EL (cell line): ENCODE measurements around the gene ARHGAP23.

Source experiments
- DNase-seq: peaks from one replicate; pipeline ENCODE4 v3.0.0-alpha.2; 2016

Gene ARHGAP23

DNA sequence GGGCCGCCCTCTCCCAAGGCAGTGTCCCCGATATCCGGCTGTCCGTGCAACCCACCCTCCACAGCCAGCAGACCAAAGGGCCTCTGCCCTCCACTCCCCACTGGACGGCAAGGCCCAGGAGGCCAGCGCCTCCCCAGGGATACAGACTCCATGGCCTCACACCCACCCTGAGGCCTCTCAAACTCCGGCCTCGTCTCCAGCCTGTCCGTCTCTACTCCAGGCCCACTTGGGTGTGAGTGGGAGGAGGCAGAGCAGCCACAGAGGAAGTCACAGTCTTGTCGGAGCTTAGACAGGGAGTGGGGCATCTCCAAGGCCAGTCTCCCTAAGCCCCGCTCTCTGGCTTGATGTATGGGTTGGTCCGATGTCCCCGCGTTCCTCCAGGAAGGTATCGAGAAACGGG lies 104.2 kb downstream of the ARHGAP23 start:
- no peak for DNase-seq

- DNase-seq = no peak
These were observed 105.0 kb downstream of the ARHGAP23 start for GRCh38 chr17:38533241-38533640.

DNA sequence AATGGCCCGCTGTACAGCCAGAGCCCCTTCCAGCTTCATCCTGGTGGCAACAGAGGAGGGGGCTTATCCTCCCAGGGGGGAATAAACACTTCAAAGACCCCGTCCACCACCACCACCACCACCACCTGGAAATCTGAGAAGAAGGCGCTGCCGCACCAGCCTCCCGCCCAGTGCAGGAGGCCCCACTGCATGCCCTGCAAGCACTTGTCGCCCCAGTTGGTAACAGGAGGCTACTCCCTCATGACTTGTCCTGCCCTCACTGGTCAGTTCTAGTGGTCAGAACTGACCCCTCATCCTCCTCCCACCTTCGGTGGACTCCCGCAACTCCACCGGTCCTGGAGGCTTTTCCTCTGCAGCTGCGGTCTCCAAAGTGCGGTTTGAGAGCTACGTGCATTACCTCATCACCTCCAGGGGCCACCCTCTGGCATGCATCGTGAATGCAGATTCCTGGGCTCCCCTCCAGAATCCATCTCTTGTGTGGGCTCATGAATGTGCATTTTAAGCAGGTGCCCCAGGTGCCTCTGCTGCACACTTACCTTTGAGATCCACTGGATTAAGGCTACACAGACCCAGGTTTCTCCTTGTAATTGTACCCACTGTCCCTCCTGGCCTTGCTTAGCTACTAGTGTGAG lies 105.7 kb downstream of the ARHGAP23 start:
- DNase-seq = no peak

DNA sequence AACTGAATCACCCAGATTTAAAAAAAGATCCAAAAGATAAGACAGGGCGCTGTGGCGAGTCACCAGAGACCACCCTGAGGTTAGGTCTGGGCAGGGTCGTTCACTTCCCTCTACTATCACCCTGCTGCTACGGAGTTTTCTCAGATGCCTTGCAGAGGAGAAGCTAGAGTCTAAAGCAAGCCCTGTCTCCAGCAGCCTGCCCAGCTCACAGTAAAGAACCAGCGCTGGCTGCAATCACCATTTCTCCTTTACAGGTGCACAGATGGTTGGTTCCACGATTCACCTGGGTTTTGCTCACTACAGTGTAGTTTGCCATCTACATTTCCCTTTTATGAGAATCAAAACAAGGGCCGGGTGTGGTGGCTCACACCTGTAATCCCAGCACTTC lies 106.2 kb downstream of the ARHGAP23 start:
- no peak for DNase-seq

GRCh38 chr17:38535886-38536285 lies 107.6 kb downstream of the ARHGAP23 start:
- DNase-seq = no peak

DNA sequence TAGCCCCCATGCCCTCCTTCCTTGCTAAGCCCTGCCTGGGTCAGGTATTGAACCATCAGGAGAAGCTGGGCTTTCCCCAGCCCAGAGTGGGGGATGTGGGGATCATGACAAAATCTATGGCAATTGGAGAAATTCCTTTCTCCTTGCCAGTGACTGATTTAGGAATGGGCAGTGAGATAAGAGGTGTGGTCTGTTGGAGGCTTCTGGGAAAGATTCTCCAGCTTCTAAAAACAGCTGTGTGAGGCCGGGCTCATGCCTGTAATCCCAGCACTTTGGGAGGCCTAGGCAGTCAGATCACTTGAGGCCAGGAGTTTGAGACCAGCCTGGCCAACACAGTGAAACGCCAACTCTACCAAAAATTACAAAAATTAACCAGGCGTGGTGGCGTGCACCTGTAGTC lies 108.4 kb downstream of the ARHGAP23 start:
- DNase-seq = no peak

DNA sequence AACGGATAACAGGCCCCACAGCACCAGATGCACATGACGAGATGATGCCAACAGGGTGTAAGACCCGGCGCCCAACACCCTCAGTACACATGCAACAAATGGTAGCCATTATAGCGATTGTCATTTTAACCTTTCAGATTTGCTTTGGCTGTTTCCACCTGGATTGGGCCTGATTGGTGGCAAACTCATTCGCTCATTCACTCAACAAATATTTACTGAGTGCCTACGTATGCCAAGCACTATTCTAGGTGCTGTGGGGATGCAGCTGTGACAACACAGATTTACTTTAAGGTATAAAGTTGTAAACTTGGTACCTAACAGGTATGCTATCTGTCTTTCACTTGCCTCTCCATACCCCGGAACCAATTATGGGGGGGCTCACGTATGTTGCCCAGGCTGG lies 110.6 kb downstream of the ARHGAP23 start:
- DNase-seq = no peak

- no peak for DNase-seq
These were observed 111.1 kb downstream of the ARHGAP23 start for GRCh38 chr17:38539386-38539785.

DNA sequence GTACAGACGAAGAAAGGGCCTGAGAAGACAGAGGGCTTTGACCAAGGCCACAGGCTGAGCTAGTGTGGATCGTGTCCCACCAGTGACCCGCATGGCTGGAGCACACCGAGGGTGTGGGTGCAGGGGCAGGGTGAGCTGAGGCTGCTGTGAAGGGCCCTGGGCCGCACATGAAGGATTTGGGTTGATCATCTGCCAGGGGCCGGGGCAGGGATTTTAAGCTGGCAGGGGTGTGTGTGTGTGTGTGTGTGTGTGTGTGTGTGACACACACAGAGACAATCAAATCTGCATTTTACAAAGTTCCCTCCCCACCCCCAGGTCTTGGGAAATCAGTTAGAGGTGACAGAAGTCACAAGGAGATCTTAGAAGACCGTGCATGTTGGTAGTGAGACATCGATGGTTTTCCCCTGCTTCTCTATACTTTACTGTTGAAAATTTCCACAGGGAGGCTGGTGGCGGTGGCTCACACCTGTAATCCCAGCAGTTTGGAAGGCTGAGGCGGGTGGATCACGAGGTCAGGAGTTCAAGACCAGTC lies 112.3 kb downstream of the ARHGAP23 start:
- DNase-seq = no peak

DNA sequence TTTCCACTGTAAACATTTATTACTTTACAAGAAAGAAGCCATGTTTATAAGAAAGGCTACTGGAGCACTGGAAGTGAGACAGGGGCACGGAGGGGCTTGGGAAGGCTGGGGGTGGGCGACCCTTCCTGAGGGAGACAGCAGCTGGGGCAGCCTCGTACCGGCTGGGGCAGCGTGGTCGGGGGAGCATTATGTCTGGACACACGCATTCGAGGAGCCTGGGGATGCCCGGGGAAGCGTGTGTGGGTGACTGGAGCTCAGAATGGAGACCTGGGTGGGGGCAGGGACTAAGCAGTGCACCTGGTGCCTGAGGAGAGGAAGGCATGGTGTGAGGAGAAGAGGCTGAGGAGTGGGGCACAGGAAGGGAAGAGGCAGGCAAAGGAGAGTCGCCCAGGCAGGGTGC lies 113.0 kb downstream of the ARHGAP23 start:
- no peak for DNase-seq

DNA sequence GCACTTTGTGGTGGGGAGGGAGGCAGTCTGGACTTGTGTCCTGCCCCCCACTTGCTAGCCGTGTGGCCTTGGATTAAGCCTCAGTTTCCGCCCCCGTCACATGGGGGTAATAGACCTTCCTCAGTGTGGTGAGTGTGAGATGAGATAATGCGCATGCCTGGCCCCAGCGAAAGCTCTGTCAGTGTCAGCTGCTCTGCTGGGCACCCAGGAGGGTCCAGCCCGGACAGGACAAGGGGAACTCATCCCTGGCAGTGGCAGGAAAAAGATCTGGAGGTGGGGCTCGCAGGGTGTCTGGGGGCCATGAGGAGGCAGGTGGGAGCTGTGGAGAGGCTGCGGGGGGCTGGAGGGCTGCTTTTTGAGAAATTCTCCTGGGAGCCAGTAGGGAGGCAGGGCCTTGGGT lies 114.0 kb downstream of the ARHGAP23 start:
- DNase-seq = no peak

DNA sequence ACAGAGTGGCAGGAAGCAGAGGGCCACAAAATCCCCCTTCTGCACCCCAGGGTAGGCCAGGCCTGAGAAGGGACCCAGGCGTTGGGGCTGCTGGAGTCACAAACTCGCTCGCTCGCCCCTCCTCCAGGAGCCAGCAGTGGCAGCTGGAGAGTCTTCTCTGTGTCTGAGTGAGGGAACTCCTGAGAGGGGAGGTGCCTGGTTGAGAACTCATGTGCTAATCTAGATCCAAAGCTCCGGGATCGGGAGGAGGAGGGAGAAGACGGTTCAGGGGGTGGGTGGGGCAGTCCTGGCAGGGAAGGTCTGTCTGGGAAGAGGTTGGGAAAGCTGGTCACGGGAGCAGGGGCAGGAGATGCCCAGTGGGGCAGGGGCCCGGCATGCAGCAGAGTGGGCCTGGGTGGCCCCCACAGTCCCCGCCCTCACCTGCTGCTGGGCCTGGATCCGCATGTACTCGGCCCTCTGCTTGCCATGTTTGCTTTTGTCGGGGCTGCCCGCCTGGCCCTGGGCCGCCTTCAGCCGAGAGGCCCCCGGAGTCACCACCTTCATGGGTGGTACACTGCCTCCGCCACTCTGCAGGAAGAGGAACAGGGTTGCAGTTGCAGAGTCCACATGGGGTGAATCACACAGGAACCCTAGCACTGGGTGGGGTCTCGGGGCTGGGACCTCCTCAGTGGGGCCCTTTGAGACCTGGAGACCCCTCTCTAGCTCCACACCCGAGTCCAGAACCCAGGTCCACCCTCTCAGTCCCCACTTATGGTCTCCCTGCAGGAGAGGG lies 115.3 kb downstream of the ARHGAP23 start:
- no peak for DNase-seq

GRCh38 chr17:38544175-38544838 lies 116.0 kb downstream of the ARHGAP23 start:
- DNase-seq = no peak

GRCh38 chr17:38544839-38545209 lies 116.6 kb downstream of the ARHGAP23 start:
- no peak for DNase-seq

DNA sequence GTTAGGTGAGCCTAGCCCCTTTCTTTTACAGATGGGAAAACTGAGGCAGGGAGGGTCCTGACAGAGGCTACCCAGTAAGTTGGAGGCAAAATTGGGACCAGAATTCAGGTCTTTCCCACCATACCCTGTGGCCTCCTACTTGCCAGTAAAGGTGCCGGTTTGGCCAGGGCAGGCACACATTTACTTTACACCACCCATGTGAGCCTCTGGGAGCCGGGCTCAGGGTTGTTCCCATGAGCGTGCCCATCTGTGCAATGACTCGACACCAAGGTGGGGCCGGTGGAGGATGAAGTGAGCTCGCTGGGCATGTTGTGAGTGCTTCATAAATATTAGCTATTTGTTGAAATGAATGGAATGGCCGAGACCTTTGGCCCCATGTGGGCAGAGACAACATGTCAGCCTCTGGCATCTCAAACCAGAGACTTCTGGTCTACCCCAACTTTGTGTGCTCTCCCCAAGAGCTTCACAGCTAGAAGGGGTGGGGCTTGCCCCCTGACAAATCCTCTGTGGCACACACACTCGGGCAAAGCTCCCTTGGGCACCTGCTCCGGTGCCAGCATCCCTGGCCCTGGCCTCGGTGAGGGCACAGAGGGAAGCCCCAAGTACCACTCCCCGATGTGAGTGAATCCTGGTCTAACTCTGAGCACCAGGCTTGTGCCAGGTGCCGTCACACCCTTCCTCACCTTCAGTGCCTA lies 117.4 kb downstream of the ARHGAP23 start:
- DNase-seq = no peak

GRCh38 chr17:38546396-38546795 lies 118.1 kb downstream of the ARHGAP23 start:
- no peak for DNase-seq

DNA sequence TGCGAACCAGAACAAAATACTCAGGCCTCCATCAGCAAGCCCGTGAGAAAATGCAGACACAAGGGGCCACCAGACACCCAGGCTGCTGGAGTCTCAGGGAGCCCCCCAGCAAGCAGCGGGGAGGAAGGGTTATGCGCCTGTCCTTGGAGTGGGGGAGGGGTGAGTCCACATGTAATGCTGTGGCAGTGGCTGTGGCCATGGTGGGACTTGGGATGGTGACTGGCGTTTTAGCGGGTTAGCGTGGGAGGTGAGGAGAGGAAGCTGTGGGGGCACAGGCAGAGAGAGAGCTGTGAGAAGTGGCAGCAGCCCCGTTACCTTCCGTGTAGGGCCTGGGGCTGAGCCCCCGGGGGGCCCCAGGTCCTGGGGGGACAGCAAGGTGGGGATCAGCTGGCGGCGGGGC lies 119.2 kb downstream of the ARHGAP23 start:
- no peak for DNase-seq

- DNase-seq = no peak
These were observed 121.0 kb downstream of the ARHGAP23 start for GRCh38 chr17:38549285-38549684.

DNA sequence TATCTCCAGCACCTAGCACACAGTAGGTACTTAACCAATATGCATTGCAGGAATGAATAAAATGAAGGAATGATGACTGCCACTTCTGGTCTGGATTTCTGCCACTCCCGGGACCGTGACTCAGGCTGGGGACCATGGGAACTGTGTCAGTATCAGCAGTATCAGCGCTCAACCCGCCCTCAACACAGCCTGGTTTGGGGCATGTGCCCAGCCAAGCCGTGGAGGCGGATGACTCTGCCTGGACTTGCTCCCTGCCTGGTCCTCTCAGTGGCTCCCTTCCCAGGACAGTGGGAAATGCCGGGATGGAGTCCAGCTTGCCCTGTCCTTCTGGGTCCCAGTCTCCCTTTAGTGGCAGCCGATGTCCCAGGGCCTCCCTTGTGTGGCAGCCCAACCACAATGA lies 122.4 kb downstream of the ARHGAP23 start:
- DNase-seq = peak; percentile 73

- no peak for DNase-seq
These were observed 122.9 kb downstream of the ARHGAP23 start for GRCh38 chr17:38551121-38551520.

- DNase-seq = no peak
These were observed 124.1 kb downstream of the ARHGAP23 start for GRCh38 chr17:38552343-38552742.

DNA sequence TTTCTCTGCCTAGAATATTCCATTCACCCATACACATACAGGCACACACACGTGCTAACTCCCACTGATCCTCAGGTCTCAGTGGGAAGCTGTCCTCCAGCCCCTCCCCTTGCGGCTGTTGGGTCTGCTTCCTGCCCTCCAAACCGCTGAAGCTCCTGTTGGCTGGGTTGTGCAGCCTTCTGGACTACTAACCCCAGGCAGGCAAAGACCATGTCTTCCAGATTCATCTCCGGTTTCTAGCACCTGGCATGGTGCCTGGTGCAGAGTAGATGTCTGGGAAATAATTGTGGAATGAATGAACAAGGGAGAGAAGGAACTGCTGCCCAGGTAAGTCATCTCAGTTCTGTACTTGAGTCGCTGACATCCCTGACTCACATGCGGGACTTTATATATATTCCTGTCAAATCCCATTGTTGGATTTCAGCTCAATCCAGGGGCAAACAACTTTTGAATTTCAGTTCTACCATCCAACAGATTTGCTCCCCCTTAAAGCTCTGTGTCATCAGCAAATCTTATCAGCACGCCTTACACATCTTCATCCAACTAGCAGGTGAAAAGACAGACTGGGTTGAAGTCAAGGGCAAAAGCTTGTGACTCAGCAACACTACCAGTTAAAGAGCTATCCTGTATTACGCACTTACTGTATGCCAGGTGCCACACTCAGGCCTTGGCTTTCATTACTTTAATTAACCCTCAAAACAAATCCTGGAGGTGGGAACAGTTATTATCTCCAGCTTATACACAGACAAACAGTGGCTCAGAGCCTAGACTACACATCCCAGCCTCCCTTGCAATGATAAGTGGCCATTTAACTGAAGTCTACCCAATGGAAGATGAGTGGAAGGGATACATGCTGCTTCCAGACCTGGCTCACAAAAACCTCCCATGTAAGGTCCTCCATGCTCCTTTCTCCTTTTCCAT lies 126.4 kb downstream of the ARHGAP23 start:
- peak; percentile 19 for DNase-seq
